Measurements from ENCODE around the gene CACNA1D. TPM values are rescaled to one million over a fixed set of nuclear protein-coding genes. Genes with fewer than 3 reads are reported as not detected.
A peak's percentile ranks its signal among the peaks of the same experiment; 100 is the strongest.

CACNA1D gene
- total RNA-seq, 2 donors from 2014 or later: 0.68 to 1.5 TPM

DNA sequence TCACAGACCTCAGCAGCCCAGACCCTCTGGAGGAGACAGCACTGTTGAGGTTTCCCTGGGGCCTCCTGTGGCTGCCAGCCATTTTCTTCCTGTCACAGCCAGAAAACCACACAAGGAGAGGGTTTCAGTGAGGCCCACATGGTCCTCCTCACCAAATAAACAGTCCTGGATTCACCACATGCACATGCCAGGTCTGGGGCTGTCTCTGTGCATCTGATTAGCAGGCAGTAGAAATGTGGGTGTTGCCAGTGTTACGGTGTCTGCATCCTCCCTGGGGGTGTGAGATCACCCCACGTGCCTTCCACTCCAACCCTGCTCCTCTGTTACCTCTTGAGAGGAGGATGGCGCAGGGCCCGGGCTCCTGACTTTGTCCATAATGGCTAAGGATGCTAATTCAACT lies 211.4 kb downstream of the CACNA1D start:
- H3K9me3 ChIP-seq: no peaks in the 10 kb centered on the region
- no peak overlapping the region for H3K27ac ChIP-seq
- no peaks in the 10 kb centered on the region for H3K36me3 ChIP-seq
- no peaks in the 10 kb centered on the region for H3K27me3 ChIP-seq (replicated peaks; ENCODE audit: insufficient read depth)
- no peak for ATAC-seq (ENCODE audit: insufficient number of reproducible peaks, low FRiP score, low read depth)
- peaks cover 0 to 3% of the 10 kb centered on the region in 2 donors for H3K4me1 ChIP-seq (ENCODE audit: control insufficient read depth in 1 of 2, low read depth in 2 of 2)
- H3K4me3 ChIP-seq: no peak overlapping the region
- TF ChIP-seq, protein P1, sequence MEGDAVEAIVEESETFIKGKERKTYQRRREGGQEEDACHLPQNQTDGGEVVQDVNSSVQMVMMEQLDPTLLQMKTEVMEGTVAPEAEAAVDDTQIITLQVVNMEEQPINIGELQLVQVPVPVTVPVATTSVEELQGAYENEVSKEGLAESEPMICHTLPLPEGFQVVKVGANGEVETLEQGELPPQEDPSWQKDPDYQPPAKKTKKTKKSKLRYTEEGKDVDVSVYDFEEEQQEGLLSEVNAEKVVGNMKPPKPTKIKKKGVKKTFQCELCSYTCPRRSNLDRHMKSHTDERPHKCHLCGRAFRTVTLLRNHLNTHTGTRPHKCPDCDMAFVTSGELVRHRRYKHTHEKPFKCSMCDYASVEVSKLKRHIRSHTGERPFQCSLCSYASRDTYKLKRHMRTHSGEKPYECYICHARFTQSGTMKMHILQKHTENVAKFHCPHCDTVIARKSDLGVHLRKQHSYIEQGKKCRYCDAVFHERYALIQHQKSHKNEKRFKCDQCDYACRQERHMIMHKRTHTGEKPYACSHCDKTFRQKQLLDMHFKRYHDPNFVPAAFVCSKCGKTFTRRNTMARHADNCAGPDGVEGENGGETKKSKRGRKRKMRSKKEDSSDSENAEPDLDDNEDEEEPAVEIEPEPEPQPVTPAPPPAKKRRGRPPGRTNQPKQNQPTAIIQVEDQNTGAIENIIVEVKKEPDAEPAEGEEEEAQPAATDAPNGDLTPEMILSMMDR (IDR thresholded peaks at IDR 0.05): no peak
- DNase-seq (ENCODE audit: low spot score): no peak

DNA sequence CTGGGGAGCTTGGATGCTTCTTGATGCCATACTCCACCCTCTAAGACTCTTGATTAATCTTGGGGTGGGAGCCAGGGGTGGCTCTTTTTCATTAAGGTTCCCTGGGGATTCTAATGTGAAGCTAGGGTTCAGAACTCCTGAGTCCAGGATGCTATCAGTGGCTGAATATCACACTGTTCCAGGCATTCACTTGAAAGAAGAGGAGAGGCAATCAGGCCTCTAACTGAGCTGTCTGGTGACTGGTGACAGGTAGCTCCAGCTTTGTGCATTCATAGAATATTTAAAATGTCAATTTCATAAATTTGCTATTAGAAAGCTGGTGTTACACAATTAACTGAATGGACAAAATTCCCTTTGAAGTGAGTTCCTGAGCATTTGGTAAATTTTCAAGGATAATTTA lies 212.8 kb downstream of the CACNA1D start:
- Histone ChIP-seq H3K27ac (no peak overlapping the region), H3K4me1 (ENCODE audit: control insufficient read depth in 1 of 2, low read depth in 2 of 2) (peaks cover 0 to 3% of the 10 kb centered on the region in 2 donors), H3K27me3 (replicated peaks; ENCODE audit: insufficient read depth) (no peaks in the 10 kb centered on the region), H3K9me3 (no peaks in the 10 kb centered on the region), H3K4me3 (no peak overlapping the region), H3K36me3 (no peaks in the 10 kb centered on the region)
- DNase-seq (ENCODE audit: low spot score): no peak
- TF ChIP-seq, protein P1 (IDR thresholded peaks at IDR 0.05): no peak
- no peak for ATAC-seq (ENCODE audit: insufficient number of reproducible peaks, low FRiP score, low read depth)

GRCh38 chr3:53708001-53708621 lies 213.7 kb downstream of the CACNA1D start:
- H3K27me3 ChIP-seq (replicated peaks; ENCODE audit: insufficient read depth): no peaks in the 10 kb centered on the region
- ATAC-seq (ENCODE audit: insufficient number of reproducible peaks, low FRiP score, low read depth) (no peak), DNase-seq (ENCODE audit: low spot score) (no peak)
- TF ChIP-seq, protein P1 (IDR thresholded peaks at IDR 0.05): no peak
- no peaks in the 10 kb centered on the region for H3K36me3 ChIP-seq
- H3K9me3 ChIP-seq: no peaks in the 10 kb centered on the region
- H3K4me1 ChIP-seq (ENCODE audit: control insufficient read depth in 1 of 2, low read depth in 2 of 2): peaks cover 0 to 3% of the 10 kb centered on the region in 2 donors
- H3K27ac ChIP-seq: no peak overlapping the region
- H3K4me3 ChIP-seq: no peak overlapping the region

- Histone ChIP-seq H3K36me3 (no peaks in the 10 kb centered on the region), H3K9me3 (no peaks in the 10 kb centered on the region), H3K27ac (no peak overlapping the region), H3K4me1 (ENCODE audit: control insufficient read depth in 1 of 2, low read depth in 2 of 2) (peaks cover 0 to 3% of the 10 kb centered on the region in 2 donors), H3K4me3 (no peak overlapping the region), H3K27me3 (replicated peaks; ENCODE audit: insufficient read depth) (no peaks in the 10 kb centered on the region)
- ATAC-seq (ENCODE audit: insufficient number of reproducible peaks, low FRiP score, low read depth): no peak
- no peak for DNase-seq (ENCODE audit: low spot score)
- TF ChIP-seq, protein P1 (IDR thresholded peaks at IDR 0.05): no peak
Observed at GRCh38 chr3:53709256-53709655, 214.8 kb downstream of the CACNA1D start.

DNA sequence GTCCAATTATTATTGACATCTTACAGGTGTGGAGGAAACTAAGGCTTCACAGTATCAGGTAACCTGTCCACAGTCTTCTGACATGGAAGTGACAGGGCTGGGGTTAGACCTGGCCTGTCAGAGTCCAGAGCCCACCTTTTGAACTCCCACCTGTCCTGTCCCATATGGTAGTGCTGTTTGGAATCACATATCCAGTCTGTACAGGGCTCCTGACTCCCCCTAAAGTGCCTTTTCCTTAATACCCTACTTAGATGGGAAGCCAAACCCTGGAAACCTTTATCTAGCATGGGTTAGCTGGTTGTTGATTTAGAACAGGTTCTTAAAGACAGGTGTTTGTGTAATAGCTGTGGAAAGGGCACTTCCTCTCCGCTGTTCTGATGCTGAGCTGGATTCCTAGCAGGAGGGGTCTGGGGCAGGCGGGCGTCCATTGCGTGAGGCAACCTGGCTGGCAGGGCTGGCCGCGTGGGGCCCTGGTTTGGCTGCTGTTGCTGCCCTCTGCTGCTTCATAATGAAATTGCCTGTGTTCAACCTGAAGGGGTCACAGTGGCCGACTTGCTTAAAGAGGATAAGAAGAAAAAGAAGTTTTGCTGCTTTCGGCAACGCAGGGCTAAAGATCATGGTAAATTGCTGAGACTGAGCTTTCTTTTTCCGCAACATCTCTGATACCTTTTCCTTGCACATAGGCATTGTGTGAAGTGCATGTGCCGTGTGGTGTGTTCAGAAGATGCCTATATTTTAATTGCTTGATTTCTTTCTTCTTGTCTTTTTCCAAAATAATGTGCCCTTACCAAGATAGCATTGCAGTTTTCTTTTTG lies 215.7 kb downstream of the CACNA1D start:
- ATAC-seq (ENCODE audit: insufficient number of reproducible peaks, low FRiP score, low read depth) (no peak), DNase-seq (ENCODE audit: low spot score) (peak; percentile 41)

More for the DNA sequence above, 215.7 kb downstream of the CACNA1D start:
- H3K4me3 ChIP-seq: no peak overlapping the region
- peaks cover 0 to 3% of the 10 kb centered on the region in 2 donors for H3K4me1 ChIP-seq (ENCODE audit: control insufficient read depth in 1 of 2, low read depth in 2 of 2)
- no peak overlapping the region for H3K27ac ChIP-seq
- no peaks in the 10 kb centered on the region for H3K9me3 ChIP-seq
- TF ChIP-seq, protein P1 (IDR thresholded peaks at IDR 0.05): peak; percentile 76
- no peaks in the 10 kb centered on the region for H3K27me3 ChIP-seq (replicated peaks; ENCODE audit: insufficient read depth)
- no peaks in the 10 kb centered on the region for H3K36me3 ChIP-seq

Measured in thoracic aorta (tissue), 2 donors.